ENCODE measurements around the gene PHACTR1. TPM values are rescaled to one million over a fixed set of nuclear protein-coding genes. Genes with fewer than 3 reads are reported as not detected.
A peak's percentile ranks its signal among the peaks of the same experiment; 100 is the strongest.

Gene PHACTR1
- total and polyA plus RNA-seq, 4 donors, result 0.31 to 1.5 (median 0.79) TPM

DNA sequence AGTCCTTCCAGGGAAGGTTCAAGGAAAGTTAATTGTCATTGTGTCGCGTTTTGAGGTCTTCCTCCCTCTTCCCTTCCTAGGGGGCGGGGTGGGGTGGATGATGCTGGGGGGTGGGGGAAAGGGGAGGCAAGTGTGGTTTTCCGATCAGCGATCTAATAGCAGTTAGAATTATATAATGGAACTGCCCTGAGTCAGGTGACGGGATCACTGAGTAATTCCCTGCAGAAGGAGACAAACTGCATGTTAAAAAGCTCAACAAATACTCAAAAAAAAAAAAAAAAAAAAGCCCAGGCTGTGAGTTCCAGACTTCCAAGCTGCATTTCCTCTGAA lies 240.4 kb downstream of the PHACTR1 start:
- H3K27ac ChIP-seq (ENCODE audit: low read depth in 1 of 2, low read length in 2 of 2), result peak overlapping the region in 1 of 2 donors; percentile 81
- H3K4me1 ChIP-seq (ENCODE audit: control insufficient read depth in 4 of 4, insufficient read depth in 4 of 4, low read length in 3 of 4), result peaks cover 2 to 12% (median 7%) of the 10 kb centered on the region in 4 donors
- peaks cover 0 to 6% (median 0%) of the 10 kb centered on the region in 4 donors for H3K27me3 ChIP-seq (ENCODE audit: control insufficient read depth in 4 of 4, insufficient read depth in 4 of 4, low read length in 3 of 4)
- H3K4me3 ChIP-seq (ENCODE audit: low read depth in 1 of 3, low read length in 3 of 3), result peak overlapping the region; percentile 47 to 90 (median 76)
- WGBS, result 6% methylated on average over 6 of the region's 6 CpGs
- peak overlapping the region in 1 of 2 donors; percentile 78 for H3K9ac ChIP-seq (ENCODE audit: low read depth in 1 of 2, low read length in 2 of 2)
- no peaks in the 10 kb centered on the region for H3K9me3 ChIP-seq (ENCODE audit: control insufficient read depth in 4 of 4, low read length in 3 of 4)
- TF ChIP-seq GABPA (IDR thresholded peaks at IDR 0.05 in 1 of 2, conservative IDR thresholded peaks at IDR 0.05 in 1 of 2), result no peak
- no peak for TF ChIP-seq RAD21 (IDR thresholded peaks at IDR 0.05)
- TF ChIP-seq FOXA2 (IDR thresholded peaks at IDR 0.05), result no peak
- no peak for TF ChIP-seq TAF1 (conservative IDR thresholded peaks at IDR 0.05)
- no peak for TF ChIP-seq FOXA1 (IDR thresholded peaks at IDR 0.05)
- TF ChIP-seq SP1 (IDR thresholded peaks at IDR 0.05), result no peak
- no peak for TF ChIP-seq HNF4A (conservative IDR thresholded peaks at IDR 0.05)
- TF ChIP-seq, protein P1, sequence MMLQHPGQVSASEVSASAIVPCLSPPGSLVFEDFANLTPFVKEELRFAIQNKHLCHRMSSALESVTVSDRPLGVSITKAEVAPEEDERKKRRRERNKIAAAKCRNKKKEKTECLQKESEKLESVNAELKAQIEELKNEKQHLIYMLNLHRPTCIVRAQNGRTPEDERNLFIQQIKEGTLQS (IDR thresholded peaks at IDR 0.05), result no peak
- DNase-seq (ENCODE audit: low spot score), result no peak
- H3K36me3 ChIP-seq (ENCODE audit: control insufficient read depth in 4 of 4, insufficient read depth in 3 of 4, low read depth in 1 of 4, low read length in 3 of 4), result no peaks in the 10 kb centered on the region

GRCh38 chr6:12957321-12958051 lies 240.9 kb downstream of the PHACTR1 start:
- 3% methylated on average over 24 of the region's 24 CpGs for WGBS
- DNase-seq (ENCODE audit: low spot score), result no peak

GRCh38 chr6:12958052-12958706 lies 241.6 kb downstream of the PHACTR1 start:
- H3K27ac ChIP-seq (ENCODE audit: low read depth in 1 of 2, low read length in 2 of 2), result peak overlapping the region; percentile 52 to 81
- no peaks in the 10 kb centered on the region for H3K36me3 ChIP-seq (ENCODE audit: control insufficient read depth in 4 of 4, insufficient read depth in 3 of 4, low read depth in 1 of 4, low read length in 3 of 4)
- H3K27me3 ChIP-seq (ENCODE audit: control insufficient read depth in 4 of 4, insufficient read depth in 4 of 4, low read length in 3 of 4), result peaks cover 0 to 6% (median 0%) of the 10 kb centered on the region in 4 donors
- peaks cover 2 to 12% (median 7%) of the 10 kb centered on the region in 4 donors for H3K4me1 ChIP-seq (ENCODE audit: control insufficient read depth in 4 of 4, insufficient read depth in 4 of 4, low read length in 3 of 4)
- H3K9me3 ChIP-seq (ENCODE audit: control insufficient read depth in 4 of 4, low read length in 3 of 4), result no peaks in the 10 kb centered on the region
- H3K9ac ChIP-seq (ENCODE audit: low read depth in 1 of 2, low read length in 2 of 2), result no peak overlapping the region
- TF ChIP-seq NR2F2 (IDR thresholded peaks at IDR 0.05), result no peak
- TF ChIP-seq CTCF (IDR thresholded peaks at IDR 0.05; ENCODE audit: low read depth, low read length, missing input control), result no peak
- TF ChIP-seq, protein P1 (IDR thresholded peaks at IDR 0.05), result no peak
- TF ChIP-seq YY1 (IDR thresholded peaks at IDR 0.05), result no peak
- TF ChIP-seq GABPA (IDR thresholded peaks at IDR 0.05 in 1 of 2, conservative IDR thresholded peaks at IDR 0.05 in 1 of 2), result no peak
- no peak for TF ChIP-seq EGR1 (IDR thresholded peaks at IDR 0.05; ENCODE audit: low read depth in 2 of 2)
- TF ChIP-seq, protein P2, sequence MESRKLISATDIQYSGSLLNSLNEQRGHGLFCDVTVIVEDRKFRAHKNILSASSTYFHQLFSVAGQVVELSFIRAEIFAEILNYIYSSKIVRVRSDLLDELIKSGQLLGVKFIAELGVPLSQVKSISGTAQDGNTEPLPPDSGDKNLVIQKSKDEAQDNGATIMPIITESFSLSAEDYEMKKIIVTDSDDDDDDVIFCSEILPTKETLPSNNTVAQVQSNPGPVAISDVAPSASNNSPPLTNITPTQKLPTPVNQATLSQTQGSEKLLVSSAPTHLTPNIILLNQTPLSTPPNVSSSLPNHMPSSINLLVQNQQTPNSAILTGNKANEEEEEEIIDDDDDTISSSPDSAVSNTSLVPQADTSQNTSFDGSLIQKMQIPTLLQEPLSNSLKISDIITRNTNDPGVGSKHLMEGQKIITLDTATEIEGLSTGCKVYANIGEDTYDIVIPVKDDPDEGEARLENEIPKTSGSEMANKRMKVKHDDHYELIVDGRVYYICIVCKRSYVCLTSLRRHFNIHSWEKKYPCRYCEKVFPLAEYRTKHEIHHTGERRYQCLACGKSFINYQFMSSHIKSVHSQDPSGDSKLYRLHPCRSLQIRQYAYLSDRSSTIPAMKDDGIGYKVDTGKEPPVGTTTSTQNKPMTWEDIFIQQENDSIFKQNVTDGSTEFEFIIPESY (IDR thresholded peaks at IDR 0.05), result no peak
- no peak for TF ChIP-seq SP1 (IDR thresholded peaks at IDR 0.05)
- TF ChIP-seq, protein P3, sequence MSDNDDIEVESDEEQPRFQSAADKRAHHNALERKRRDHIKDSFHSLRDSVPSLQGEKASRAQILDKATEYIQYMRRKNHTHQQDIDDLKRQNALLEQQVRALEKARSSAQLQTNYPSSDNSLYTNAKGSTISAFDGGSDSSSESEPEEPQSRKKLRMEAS (IDR thresholded peaks at IDR 0.05), result no peak
- no peak for TF ChIP-seq HNF4A (conservative IDR thresholded peaks at IDR 0.05)
- H3K4me3 ChIP-seq (ENCODE audit: low read depth in 1 of 3, low read length in 3 of 3), result peak overlapping the region; percentile 47 to 90 (median 76)
- 5% methylated on average over 9 of the region's 9 CpGs for WGBS
- no peak for DNase-seq (ENCODE audit: low spot score)

More at GRCh38 chr6:12957321-12958051, 240.9 kb downstream of the PHACTR1 start:
- no peaks in the 10 kb centered on the region for H3K9me3 ChIP-seq (ENCODE audit: control insufficient read depth in 4 of 4, low read length in 3 of 4)
- peaks cover 0 to 6% (median 0%) of the 10 kb centered on the region in 4 donors for H3K27me3 ChIP-seq (ENCODE audit: control insufficient read depth in 4 of 4, insufficient read depth in 4 of 4, low read length in 3 of 4)
- peak overlapping the region; percentile 52 to 81 for H3K27ac ChIP-seq (ENCODE audit: low read depth in 1 of 2, low read length in 2 of 2)
- no peak for TF ChIP-seq SP1 (IDR thresholded peaks at IDR 0.05)
- TF ChIP-seq YY1 (IDR thresholded peaks at IDR 0.05), result peak; percentile 26
- peak overlapping the region; percentile 47 to 90 (median 76) for H3K4me3 ChIP-seq (ENCODE audit: low read depth in 1 of 3, low read length in 3 of 3)
- H3K4me1 ChIP-seq (ENCODE audit: control insufficient read depth in 4 of 4, insufficient read depth in 4 of 4, low read length in 3 of 4), result peaks cover 2 to 12% (median 7%) of the 10 kb centered on the region in 4 donors
- H3K36me3 ChIP-seq (ENCODE audit: control insufficient read depth in 4 of 4, insufficient read depth in 3 of 4, low read depth in 1 of 4, low read length in 3 of 4), result no peaks in the 10 kb centered on the region
- peak overlapping the region in 1 of 2 donors; percentile 78 for H3K9ac ChIP-seq (ENCODE audit: low read depth in 1 of 2, low read length in 2 of 2)

All from liver (tissue), 9 donors.